Neutrophil (primary cell): ENCODE data around the gene CLCN1.

Source experiments
- H3K27ac ChIP-seq: fragments of 200-600 bp; sonication (generic); 2 replicates; pipeline ENCODE4 v1.5.1; 2016; ENCODE audit warnings: mild to moderate bottlenecking, moderate library complexity
- H3K27me3 ChIP-seq: fragments of 200-600 bp; sonication (generic); 2 replicates; pipeline ENCODE4 v1.6.0; 2016; ENCODE audit warnings: mild to moderate bottlenecking
- H3K36me3 ChIP-seq: fragments of 200-600 bp; sonication (generic); 2 replicates; pipeline ENCODE4 v1.5.1; 2017
- H3K4me1 ChIP-seq, 2 experiments: fragments of 200-600 bp in 1 of 2; sonication (generic) in 1 of 2; 1 replicate in 1 of 2; 2 replicates in 1 of 2; pipeline versions ENCODE4 v1.5.1 to v1.6.1; 2013 to 2016; ENCODE audit warnings: low read depth in 1 of 2, low read length in 1 of 2, mild to moderate bottlenecking in 1 of 2, moderate library complexity in 1 of 2; ENCODE audit not compliant: control insufficient read depth in 1 of 2, insufficient read depth in 1 of 2
- H3K4me3 ChIP-seq, 2 experiments: fragments of 200-600 bp in 1 of 2; sonication (generic) in 1 of 2; 1 replicate in 1 of 2; 2 replicates in 1 of 2; pipeline ENCODE4 v1.5.1; 2013 to 2016; ENCODE audit warnings: low read depth in 1 of 2, low read length in 1 of 2, mild to moderate bottlenecking in 1 of 2, moderate library complexity in 1 of 2
- H3K9me3 ChIP-seq: fragments of 200-600 bp; sonication (generic); 2 replicates; pipeline ENCODE4 v1.5.1; 2016
- TF ChIP-seq, protein P1 (sequence below): fragments of 200-600 bp; sonication (generic); IDR thresholded peaks from 2 replicates; pipeline ENCODE4 v1.5.1; 2016; ENCODE audit warnings: antibody characterized with exemption

Gene CLCN1

DNA sequence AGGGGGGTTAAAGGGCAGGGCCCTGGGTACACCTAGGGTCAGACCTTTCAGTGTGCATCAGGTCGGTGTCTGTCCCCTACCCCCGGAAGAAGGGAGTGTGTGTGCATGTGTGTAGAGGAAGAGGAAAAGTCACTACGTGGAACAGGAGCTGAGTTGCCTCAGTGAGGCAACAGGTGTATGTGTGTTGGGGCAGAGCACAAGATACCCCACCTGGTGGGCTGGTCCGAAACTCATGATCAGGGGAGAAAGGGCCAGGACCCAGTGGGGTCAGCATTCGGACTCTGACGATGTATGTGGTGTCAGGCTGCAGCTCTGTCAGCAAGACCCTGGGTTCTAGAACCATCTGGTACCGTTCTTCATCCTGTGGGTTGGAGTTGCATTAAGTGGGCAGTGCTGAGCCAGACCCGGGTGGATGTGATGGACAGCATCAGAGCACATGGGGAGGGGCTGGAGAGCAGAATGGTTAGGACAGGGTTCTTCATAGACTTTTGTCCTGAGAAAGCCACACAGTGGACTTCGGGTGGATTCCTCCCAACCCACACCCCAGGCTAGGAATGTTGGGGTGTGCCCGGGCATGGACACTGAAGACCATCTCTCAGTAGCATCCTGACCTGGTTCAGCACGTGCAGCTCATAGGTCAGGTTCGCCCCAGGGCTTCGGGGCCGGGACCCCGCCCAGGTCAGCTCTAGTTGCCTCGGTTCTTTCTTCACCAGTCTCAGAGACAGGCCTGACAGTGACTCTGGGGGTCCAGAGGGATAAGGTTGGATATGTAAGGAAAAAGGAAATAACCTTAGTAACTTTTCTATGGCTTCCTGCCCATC, 82.0 kb downstream of the CLCN1 start:
- no peaks in the 10 kb centered on the region for H3K27me3 ChIP-seq
- TF ChIP-seq, protein P1, sequence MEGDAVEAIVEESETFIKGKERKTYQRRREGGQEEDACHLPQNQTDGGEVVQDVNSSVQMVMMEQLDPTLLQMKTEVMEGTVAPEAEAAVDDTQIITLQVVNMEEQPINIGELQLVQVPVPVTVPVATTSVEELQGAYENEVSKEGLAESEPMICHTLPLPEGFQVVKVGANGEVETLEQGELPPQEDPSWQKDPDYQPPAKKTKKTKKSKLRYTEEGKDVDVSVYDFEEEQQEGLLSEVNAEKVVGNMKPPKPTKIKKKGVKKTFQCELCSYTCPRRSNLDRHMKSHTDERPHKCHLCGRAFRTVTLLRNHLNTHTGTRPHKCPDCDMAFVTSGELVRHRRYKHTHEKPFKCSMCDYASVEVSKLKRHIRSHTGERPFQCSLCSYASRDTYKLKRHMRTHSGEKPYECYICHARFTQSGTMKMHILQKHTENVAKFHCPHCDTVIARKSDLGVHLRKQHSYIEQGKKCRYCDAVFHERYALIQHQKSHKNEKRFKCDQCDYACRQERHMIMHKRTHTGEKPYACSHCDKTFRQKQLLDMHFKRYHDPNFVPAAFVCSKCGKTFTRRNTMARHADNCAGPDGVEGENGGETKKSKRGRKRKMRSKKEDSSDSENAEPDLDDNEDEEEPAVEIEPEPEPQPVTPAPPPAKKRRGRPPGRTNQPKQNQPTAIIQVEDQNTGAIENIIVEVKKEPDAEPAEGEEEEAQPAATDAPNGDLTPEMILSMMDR = no peak
- no peaks in the 10 kb centered on the region for H3K4me1 ChIP-seq
- H3K36me3 ChIP-seq = peaks cover 32% of the 10 kb centered on the region
- H3K27ac ChIP-seq = no peak overlapping the region
- no peak overlapping the region for H3K4me3 ChIP-seq
- H3K9me3 ChIP-seq = no peaks in the 10 kb centered on the region

DNA sequence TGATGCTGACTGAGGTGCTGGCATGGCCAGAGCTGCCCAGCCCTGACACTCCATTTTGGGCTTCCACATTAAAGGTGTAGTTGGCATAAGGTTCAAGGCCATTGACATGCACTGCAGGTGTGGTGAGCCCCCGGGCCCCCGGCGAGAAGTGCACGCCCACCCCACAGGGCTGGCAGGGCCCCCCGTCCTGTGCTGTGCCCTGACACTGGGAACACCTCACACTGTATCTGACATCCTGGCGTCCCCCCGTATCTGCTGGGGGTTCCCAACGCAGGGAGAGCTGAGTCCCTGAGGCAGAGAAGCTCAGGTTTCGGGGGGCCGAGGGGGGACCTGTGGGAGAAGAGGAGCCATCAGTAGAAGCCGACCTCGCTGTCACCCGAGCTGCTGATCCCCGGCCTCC, 82.7 kb downstream of the CLCN1 start:
- Histone ChIP-seq H3K27me3 (no peaks in the 10 kb centered on the region), H3K9me3 (no peaks in the 10 kb centered on the region), H3K27ac (no peak overlapping the region), H3K4me1 (no peaks in the 10 kb centered on the region), H3K36me3 (peaks cover 25% of the 10 kb centered on the region), H3K4me3 (no peak overlapping the region)
- TF ChIP-seq, protein P1 = no peak

DNA sequence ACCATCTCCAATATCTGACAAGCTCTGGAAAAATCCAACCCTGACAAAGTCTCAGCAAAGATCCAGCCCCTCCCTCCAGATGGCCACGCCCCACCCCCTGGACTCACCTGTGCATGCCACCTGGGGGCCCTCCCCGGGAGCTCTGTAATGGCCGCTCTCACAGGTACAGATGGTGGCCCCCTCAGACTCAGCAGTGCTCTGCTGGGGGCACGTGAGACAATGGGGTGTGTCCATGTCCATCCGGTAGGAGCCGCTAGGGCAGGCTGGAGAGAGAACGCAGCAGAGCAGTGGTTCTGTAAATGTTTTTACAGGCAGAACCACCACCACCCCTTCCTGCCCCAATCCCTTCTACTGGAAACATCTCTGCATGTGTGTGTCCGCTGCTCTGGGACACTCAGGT, 83.2 kb downstream of the CLCN1 start:
- H3K36me3 ChIP-seq = peaks cover 20% of the 10 kb centered on the region
- TF ChIP-seq, protein P1 = no peak

DNA sequence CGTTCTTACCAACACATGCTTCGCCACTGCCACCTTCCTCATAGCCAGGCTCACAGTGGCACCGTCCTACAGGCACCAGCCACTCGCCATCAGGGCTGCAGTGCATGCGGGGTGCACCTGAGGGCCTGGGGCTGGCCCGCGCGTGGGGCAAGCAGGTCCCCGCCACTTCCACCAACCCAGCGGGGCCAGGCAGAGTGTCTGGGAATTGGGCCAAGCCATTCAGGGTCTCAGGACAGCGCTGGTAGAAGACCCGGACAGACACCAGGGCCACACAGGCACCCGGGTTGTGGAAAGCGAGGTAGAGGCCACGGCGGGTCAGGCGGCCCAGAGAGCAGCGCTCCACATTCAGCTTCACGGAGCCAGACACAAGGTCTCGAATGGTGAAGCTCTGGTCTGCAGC, 83.7 kb downstream of the CLCN1 start:
- H3K27ac ChIP-seq = no peak overlapping the region

More for the DNA sequence above, 83.2 kb downstream of the CLCN1 start:
- H3K27me3 ChIP-seq = no peaks in the 10 kb centered on the region
- no peaks in the 10 kb centered on the region for H3K4me1 ChIP-seq
- no peak overlapping the region for H3K4me3 ChIP-seq
- no peak overlapping the region for H3K27ac ChIP-seq
- no peaks in the 10 kb centered on the region for H3K9me3 ChIP-seq

DNA sequence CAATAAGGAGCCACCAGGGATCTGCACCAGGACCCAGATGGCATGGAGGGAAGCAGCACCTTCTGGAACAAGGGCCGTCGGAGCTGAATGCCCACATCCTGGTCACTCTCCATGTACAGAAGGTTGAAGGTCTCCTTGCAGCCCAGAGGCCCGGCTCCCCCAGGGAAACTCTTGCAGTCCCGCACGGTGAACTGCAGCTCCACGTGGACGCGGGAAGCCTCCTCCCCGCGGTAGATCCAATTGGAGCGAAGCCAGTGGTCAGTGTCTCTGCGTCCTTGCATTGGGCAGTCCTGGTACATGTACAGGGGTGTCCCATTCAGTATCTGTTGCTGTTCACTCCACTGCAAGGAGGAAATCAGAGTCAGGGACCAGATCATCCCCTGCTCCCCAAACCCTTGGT, 85.4 kb downstream of the CLCN1 start:
- TF ChIP-seq, protein P1 = no peak
- no peaks in the 10 kb centered on the region for H3K27me3 ChIP-seq
- no peak overlapping the region for H3K4me3 ChIP-seq
- no peaks in the 10 kb centered on the region for H3K9me3 ChIP-seq
- no peaks in the 10 kb centered on the region for H3K4me1 ChIP-seq
- no peak overlapping the region for H3K27ac ChIP-seq
- H3K36me3 ChIP-seq = peaks cover 1% of the 10 kb centered on the region

More for the DNA sequence above, 83.7 kb downstream of the CLCN1 start:
- Histone ChIP-seq H3K4me3 (no peak overlapping the region), H3K4me1 (no peaks in the 10 kb centered on the region), H3K27me3 (no peaks in the 10 kb centered on the region), H3K9me3 (no peaks in the 10 kb centered on the region), H3K36me3 (peaks cover 15% of the 10 kb centered on the region)
- TF ChIP-seq, protein P1 = no peak
